Activated CD4-positive, alpha-beta T cell treated with anti-CD3 and anti-CD28 coated beads, Interleukin-2, amount 50 U/mL, for 24 hours (primary cell): ENCODE results near the gene PCDHGB3.
A peak's percentile ranks its signal among the peaks of the same experiment; 100 is the strongest.
"Not testable (repeated sequence)": the region's sequence is repeated elsewhere in the genome, so short reads cannot be mapped to it uniquely, and the experiment has no call there.

Experiments
- DNase-seq, 2 donors: peaks; one replicate each; pipeline ENCODE4 v3.0.0-alpha.2; 2020; ENCODE audit warnings: low read depth in 1 of 2, low spot score in 1 of 2

The PCDHGB3 gene

GRCh38 chr5:141417494-141418172 lies 47.6 kb downstream of the PCDHGB3 start, which contains the start of gene PCDHGB7:
TSS of gene PCDHGB7 (plus strand) at chr5:141417677. CDS start at chr5:141417860, 183 bp downstream.
- not testable (repeated sequence) for DNase-seq

- no peak for DNase-seq
Measured at GRCh38 chr5:141419074-141419880, 49.2 kb downstream of the PCDHGB3 start.

- peak in 1 of 2 donors; percentile 40 for DNase-seq
Measured at GRCh38 chr5:141420855-141421488, 50.9 kb downstream of the PCDHGB3 start, which contains the start of gene PCDHGA11. TSS of gene PCDHGA11 (plus strand) at chr5:141421051. CDS start at chr5:141421228, 177 bp downstream.

GRCh38 chr5:141421489-141421855 lies 51.4 kb downstream of the PCDHGB3 start:
- DNase-seq: no peak
